GM12878 (cell line): ENCODE results near the gene DHX16. TPM values are rescaled to one million over a fixed set of nuclear protein-coding genes. Genes with fewer than 3 reads are reported as not detected.
A peak's percentile ranks its signal among the peaks of the same experiment; 100 is the strongest.

Experiments
- CBFB ChIP-seq: IDR thresholded peaks from 2 replicates; pipeline ENCODE4 v1.6.1; 2016; ENCODE audit warnings: antibody characterized with exemption, low read depth
- CBX5 ChIP-seq: sonication (generic); IDR thresholded peaks from 2 replicates; pipeline ENCODE4 v1.6.1; 2016; ENCODE audit warnings: low read depth, moderate library complexity, mild to moderate bottlenecking, inconsistent platforms
- EZH2 ChIP-seq: IDR thresholded peaks from 2 replicates; pipeline ENCODE4 v1.6.1; 2012; ENCODE audit warnings: low read depth, mild to moderate bottlenecking, control low read depth, inconsistent platforms, low read length, borderline replicate concordance; ENCODE audit not compliant: control insufficient read depth
- MEF2B ChIP-seq: fragments of 450-650 bp; IDR thresholded peaks from 2 replicates; pipeline ENCODE4 v1.6.1; 2018; ENCODE audit warnings: mild to moderate bottlenecking, moderate library complexity; ENCODE audit not compliant: partially characterized antibody, poor library complexity, severe bottlenecking
- MXI1 ChIP-seq: fragments of 150-350 bp; IDR thresholded peaks from 2 replicates; pipeline ENCODE4 v1.6.1; 2011; ENCODE audit warnings: low read depth, mild to moderate bottlenecking, inconsistent platforms, low read length, improper control_type of control experiment
- NR2C1 ChIP-seq: fragments of 450-650 bp; IDR thresholded peaks from 2 replicates; pipeline ENCODE4 v1.6.1; 2017; ENCODE audit warnings: antibody characterized with exemption, mild to moderate bottlenecking, moderate library complexity
- PAX5 ChIP-seq: IDR thresholded peaks from 2 replicates; pipeline ENCODE4 v1.6.1; 2011; ENCODE audit warnings: low read depth, low read length, borderline replicate concordance
- SMC3 ChIP-seq: IDR thresholded peaks from 2 replicates; pipeline ENCODE4 v1.6.1; 2011; ENCODE audit warnings: low read length, improper control_type of control experiment, borderline replicate concordance
- SP1 ChIP-seq: IDR thresholded peaks from one replicate; pipeline ENCODE4 v1.6.1; 2011; ENCODE audit warnings: low read depth, low read length
- SPI1 ChIP-seq: IDR thresholded peaks from 2 replicates; pipeline ENCODE4 v1.6.1; 2011; ENCODE audit warnings: low read depth, mild to moderate bottlenecking, low read length, moderate library complexity, borderline replicate concordance; ENCODE audit not compliant: insufficient read depth
- SRF ChIP-seq, 2 experiments: IDR thresholded peaks; 2 replicates each; pipeline ENCODE4 v1.6.1; 2011; ENCODE audit warnings: low read depth in 2 of 2, low read length in 2 of 2, mild to moderate bottlenecking in 1 of 2, moderate library complexity in 1 of 2
- ZNF207 ChIP-seq: fragments of 450-650 bp; IDR thresholded peaks from 2 replicates; pipeline ENCODE4 v1.6.1; 2014; ENCODE audit warnings: antibody characterized with exemption, mild to moderate bottlenecking, borderline replicate concordance
- ZNF24 ChIP-seq: fragments of 450-650 bp; IDR thresholded peaks from 2 replicates; pipeline ENCODE4 v1.6.1; 2017; ENCODE audit warnings: antibody characterized with exemption, mild to moderate bottlenecking
- ZSCAN29 ChIP-seq: fragments of 450-650 bp; IDR thresholded peaks from 2 replicates; pipeline ENCODE4 v1.6.1; 2017; ENCODE audit warnings: mild to moderate bottlenecking, moderate library complexity
- polyA plus RNA-seq, 11 experiments: library from polyadenylated mRNA; depleted of rRNA in 4 of 11; unstranded in 6 of 11; stranded (reverse) in 5 of 11; fragments of >200 nt; fragmentation: Nextera tagmentation in 4 of 11; fragmentation: Illumina TruSeq in 1 of 11; extraction: Ambion mirVana in 4 of 11; extraction: Trizol in 1 of 11; gene quantifications; 1 replicate in 1 of 11; 2 replicates in 10 of 11; pipeline versions ENCODE4 v1.2.1 to v1.2.3, GENCODE V29; 2011 to 2016; ENCODE audit warnings: inconsistent platforms in 2 of 11, missing spikeins in 2 of 11, low read depth in 1 of 11
- total RNA-seq, 4 experiments: library from RNA; depleted of rRNA in 3 of 4; stranded (reverse); fragments of >200 nt in 3 of 4; fragmentation: Illumina TruSeq in 1 of 4; extraction: Trizol in 1 of 4; gene quantifications; 2 replicates each; pipeline versions ENCODE4 v1.2.1 to v1.2.3, GENCODE V29; 2013 to 2021
- TF ChIP-seq, protein P1 (sequence below): fragments of 450-650 bp; IDR thresholded peaks from 2 replicates; pipeline ENCODE4 v1.6.1; 2018; ENCODE audit warnings: mild to moderate bottlenecking, low read depth, moderate library complexity; ENCODE audit not compliant: partially characterized antibody
- TF ChIP-seq, protein P2 (sequence below): IDR thresholded peaks from 2 replicates; pipeline ENCODE4 v1.6.1; 2011; ENCODE audit warnings: low read depth, low read length, improper control_type of control experiment, borderline replicate concordance
- TF ChIP-seq, protein P3 (sequence below): fragments of 450-650 bp; IDR thresholded peaks from 2 replicates; pipeline ENCODE4 v1.6.1; 2017; ENCODE audit warnings: mild to moderate bottlenecking, low read depth, inconsistent platforms; ENCODE audit not compliant: poor library complexity, severe bottlenecking
- TF ChIP-seq, protein P4 (sequence below): IDR thresholded peaks from 2 replicates; pipeline ENCODE4 v1.6.1; 2012; ENCODE audit warnings: improper control_type of control experiment, low read depth, low read length; ENCODE audit not compliant: insufficient replicate concordance

DHX16 gene
- total and polyA plus RNA-seq, 10 of the 15 experiments (the other 5 are each of a cell fraction or from before 2014, with no cell fraction given) = 10.1 to 41.4 (median 38.3) TPM

DNA sequence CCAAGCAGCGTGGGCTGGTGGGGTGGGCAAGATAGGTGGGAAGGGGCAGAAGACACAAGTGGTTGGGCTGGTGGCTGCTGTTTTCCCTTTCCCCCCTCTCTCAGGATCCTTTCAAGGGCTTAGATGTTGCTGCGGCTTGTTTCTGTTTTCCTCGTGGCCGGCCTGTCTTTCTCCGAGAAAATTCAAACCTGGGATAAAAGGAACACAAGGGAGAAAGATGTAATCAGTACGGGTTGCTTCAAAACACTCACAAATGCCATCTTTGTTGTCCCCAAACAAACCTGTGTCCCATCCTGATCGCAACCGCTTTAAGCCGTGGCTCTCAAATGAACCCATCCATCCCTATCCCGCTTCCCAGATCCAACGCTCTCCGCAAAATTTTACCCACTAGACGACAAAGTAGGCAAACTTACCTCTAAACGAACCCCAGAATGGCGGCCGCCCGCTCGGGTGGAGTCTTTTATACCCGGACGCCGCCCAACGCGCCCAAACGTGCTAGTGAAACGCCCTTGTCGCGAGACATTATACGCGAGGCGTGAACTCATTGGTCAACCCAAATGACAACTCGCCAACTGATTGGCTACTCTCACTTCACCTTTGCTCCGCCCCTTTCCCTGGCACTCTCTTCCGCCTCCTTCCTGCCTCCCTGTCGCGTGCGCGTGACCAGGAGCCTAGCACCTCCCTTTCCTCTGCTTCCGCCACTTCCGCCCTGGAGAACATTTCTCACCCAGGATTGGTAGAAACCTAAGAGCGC is 55.8 kb downstream of the DHX16 start, which contains the start of gene PPP1R10 (continued):
- TF ChIP-seq SPI1 = peak; percentile 63
- TF ChIP-seq PAX5 = peak; percentile 50; the same call in 1 of the 2 replicates
- 0 out of 4 replicates have a peak, but pooled peaks of 1 of the 2 experiments have one; percentile 4 for TF ChIP-seq SRF (IDR thresholded peaks at IDR 0.05; ENCODE audit: low read depth in 2 of 2, low read length in 2 of 2)
- TF ChIP-seq CBX5 = no peak
- no peak for TF ChIP-seq ZSCAN29
- TF ChIP-seq, protein P1, sequence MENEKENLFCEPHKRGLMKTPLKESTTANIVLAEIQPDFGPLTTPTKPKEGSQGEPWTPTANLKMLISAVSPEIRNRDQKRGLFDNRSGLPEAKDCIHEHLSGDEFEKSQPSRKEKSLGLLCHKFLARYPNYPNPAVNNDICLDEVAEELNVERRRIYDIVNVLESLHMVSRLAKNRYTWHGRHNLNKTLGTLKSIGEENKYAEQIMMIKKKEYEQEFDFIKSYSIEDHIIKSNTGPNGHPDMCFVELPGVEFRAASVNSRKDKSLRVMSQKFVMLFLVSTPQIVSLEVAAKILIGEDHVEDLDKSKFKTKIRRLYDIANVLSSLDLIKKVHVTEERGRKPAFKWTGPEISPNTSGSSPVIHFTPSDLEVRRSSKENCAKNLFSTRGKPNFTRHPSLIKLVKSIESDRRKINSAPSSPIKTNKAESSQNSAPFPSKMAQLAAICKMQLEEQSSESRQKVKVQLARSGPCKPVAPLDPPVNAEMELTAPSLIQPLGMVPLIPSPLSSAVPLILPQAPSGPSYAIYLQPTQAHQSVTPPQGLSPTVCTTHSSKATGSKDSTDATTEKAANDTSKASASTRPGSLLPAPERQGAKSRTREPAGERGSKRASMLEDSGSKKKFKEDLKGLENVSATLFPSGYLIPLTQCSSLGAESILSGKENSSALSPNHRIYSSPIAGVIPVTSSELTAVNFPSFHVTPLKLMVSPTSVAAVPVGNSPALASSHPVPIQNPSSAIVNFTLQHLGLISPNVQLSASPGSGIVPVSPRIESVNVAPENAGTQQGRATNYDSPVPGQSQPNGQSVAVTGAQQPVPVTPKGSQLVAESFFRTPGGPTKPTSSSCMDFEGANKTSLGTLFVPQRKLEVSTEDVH = no peak
- no peak for TF ChIP-seq EZH2
- no peak; the same call in 1 of the 2 replicates for TF ChIP-seq MXI1
- peak; percentile 88 for TF ChIP-seq SP1
- no peak for TF ChIP-seq SMC3
- no peak for TF ChIP-seq MEF2B
- TF ChIP-seq CBFB = peak; percentile 99
- no peak for TF ChIP-seq NR2C1
- TF ChIP-seq, protein P2, sequence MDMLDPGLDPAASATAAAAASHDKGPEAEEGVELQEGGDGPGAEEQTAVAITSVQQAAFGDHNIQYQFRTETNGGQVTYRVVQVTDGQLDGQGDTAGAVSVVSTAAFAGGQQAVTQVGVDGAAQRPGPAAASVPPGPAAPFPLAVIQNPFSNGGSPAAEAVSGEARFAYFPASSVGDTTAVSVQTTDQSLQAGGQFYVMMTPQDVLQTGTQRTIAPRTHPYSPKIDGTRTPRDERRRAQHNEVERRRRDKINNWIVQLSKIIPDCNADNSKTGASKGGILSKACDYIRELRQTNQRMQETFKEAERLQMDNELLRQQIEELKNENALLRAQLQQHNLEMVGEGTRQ = no peak; the same call in 1 of the 2 replicates
- TF ChIP-seq ZNF207 = peak; percentile 91
- TF ChIP-seq, protein P3, sequence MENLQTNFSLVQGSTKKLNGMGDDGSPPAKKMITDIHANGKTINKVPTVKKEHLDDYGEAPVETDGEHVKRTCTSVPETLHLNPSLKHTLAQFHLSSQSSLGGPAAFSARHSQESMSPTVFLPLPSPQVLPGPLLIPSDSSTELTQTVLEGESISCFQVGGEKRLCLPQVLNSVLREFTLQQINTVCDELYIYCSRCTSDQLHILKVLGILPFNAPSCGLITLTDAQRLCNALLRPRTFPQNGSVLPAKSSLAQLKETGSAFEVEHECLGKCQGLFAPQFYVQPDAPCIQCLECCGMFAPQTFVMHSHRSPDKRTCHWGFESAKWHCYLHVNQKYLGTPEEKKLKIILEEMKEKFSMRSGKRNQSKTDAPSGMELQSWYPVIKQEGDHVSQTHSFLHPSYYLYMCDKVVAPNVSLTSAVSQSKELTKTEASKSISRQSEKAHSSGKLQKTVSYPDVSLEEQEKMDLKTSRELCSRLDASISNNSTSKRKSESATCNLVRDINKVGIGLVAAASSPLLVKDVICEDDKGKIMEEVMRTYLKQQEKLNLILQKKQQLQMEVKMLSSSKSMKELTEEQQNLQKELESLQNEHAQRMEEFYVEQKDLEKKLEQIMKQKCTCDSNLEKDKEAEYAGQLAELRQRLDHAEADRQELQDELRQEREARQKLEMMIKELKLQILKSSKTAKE = no peak
- no peak for TF ChIP-seq ZNF24
- TF ChIP-seq, protein P4, sequence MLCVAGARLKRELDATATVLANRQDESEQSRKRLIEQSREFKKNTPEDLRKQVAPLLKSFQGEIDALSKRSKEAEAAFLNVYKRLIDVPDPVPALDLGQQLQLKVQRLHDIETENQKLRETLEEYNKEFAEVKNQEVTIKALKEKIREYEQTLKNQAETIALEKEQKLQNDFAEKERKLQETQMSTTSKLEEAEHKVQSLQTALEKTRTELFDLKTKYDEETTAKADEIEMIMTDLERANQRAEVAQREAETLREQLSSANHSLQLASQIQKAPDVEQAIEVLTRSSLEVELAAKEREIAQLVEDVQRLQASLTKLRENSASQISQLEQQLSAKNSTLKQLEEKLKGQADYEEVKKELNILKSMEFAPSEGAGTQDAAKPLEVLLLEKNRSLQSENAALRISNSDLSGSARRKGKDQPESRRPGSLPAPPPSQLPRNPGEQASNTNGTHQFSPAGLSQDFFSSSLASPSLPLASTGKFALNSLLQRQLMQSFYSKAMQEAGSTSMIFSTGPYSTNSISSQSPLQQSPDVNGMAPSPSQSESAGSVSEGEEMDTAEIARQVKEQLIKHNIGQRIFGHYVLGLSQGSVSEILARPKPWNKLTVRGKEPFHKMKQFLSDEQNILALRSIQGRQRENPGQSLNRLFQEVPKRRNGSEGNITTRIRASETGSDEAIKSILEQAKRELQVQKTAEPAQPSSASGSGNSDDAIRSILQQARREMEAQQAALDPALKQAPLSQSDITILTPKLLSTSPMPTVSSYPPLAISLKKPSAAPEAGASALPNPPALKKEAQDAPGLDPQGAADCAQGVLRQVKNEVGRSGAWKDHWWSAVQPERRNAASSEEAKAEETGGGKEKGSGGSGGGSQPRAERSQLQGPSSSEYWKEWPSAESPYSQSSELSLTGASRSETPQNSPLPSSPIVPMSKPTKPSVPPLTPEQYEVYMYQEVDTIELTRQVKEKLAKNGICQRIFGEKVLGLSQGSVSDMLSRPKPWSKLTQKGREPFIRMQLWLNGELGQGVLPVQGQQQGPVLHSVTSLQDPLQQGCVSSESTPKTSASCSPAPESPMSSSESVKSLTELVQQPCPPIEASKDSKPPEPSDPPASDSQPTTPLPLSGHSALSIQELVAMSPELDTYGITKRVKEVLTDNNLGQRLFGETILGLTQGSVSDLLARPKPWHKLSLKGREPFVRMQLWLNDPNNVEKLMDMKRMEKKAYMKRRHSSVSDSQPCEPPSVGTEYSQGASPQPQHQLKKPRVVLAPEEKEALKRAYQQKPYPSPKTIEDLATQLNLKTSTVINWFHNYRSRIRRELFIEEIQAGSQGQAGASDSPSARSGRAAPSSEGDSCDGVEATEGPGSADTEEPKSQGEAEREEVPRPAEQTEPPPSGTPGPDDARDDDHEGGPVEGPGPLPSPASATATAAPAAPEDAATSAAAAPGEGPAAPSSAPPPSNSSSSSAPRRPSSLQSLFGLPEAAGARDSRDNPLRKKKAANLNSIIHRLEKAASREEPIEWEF = no peak
